ENCODE data around the gene SULT4A1. TPM values are rescaled to one million over a fixed set of nuclear protein-coding genes. Genes with fewer than 3 reads are reported as not detected.
A peak's percentile ranks its signal among the peaks of the same experiment; 100 is the strongest.

Gene SULT4A1
- total RNA-seq, 1 donor from 2014 or later = 5.9 TPM

DNA sequence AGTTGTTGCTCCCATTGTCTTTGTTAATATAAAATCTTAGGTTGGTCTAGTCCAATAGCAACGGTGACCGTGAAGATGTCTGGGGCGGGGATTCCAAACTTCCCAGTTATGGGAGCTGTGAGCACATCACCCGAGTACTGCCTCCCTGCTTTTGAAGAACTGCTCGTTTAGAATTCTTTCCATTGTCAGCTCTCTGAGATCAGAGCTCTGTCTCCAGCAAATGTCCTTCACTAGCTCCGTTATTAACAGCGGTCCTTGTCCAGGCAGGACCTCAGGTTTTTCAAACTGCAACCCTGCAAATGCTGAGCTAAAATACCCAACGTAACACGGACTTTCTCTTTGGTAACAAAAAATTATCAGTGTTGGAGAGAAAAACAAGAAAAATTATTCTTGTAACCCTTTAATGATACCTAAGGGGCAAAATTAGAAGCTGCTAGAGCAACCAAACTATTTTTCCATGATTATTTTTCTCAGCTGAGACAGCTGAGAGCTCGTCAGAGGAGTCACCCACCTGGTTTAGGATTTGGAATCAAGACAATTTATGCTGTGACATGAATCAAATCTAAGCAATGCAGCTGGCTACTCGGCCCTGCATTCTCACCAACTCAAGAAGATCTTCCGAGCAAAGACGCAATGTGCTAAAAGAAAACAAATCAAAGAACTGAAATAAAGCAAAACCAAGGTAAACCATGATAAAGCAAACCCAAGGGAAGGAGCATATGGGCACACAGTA is 35.1 kb downstream of the SULT4A1 start:
- H2AFZ ChIP-seq (ENCODE audit: low read depth, low read length) = peak overlapping the region; percentile 42
- peak overlapping the region; percentile 84 for H3K4me2 ChIP-seq (ENCODE audit: low read length)
- H3K9me3 ChIP-seq (ENCODE audit: insufficient read depth, low read depth, low read length) = no peaks in the 10 kb centered on the region
- no peak for TF ChIP-seq EZH2 (IDR thresholded peaks at IDR 0.05; ENCODE audit: insufficient read depth, low read length)
- TF ChIP-seq, protein P1, sequence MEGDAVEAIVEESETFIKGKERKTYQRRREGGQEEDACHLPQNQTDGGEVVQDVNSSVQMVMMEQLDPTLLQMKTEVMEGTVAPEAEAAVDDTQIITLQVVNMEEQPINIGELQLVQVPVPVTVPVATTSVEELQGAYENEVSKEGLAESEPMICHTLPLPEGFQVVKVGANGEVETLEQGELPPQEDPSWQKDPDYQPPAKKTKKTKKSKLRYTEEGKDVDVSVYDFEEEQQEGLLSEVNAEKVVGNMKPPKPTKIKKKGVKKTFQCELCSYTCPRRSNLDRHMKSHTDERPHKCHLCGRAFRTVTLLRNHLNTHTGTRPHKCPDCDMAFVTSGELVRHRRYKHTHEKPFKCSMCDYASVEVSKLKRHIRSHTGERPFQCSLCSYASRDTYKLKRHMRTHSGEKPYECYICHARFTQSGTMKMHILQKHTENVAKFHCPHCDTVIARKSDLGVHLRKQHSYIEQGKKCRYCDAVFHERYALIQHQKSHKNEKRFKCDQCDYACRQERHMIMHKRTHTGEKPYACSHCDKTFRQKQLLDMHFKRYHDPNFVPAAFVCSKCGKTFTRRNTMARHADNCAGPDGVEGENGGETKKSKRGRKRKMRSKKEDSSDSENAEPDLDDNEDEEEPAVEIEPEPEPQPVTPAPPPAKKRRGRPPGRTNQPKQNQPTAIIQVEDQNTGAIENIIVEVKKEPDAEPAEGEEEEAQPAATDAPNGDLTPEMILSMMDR (IDR thresholded peaks at IDR 0.05; ENCODE audit: insufficient read depth, low read depth, low read length) = no peak
- H3K4me3 ChIP-seq (ENCODE audit: insufficient read depth, low read depth, low read length) = peak overlapping the region; percentile 43
- Mint-ChIP-seq H3K27me3 (ENCODE audit: low read depth, unreplicated experiment) (peaks cover 1% of the 10 kb centered on the region), H3K27ac (ENCODE audit: unreplicated experiment) (peak overlapping the region; percentile 70), H3K36me3 (ENCODE audit: low read depth, unreplicated experiment) (peaks cover 4% of the 10 kb centered on the region), H3K4me3 (ENCODE audit: unreplicated experiment) (no peak overlapping the region), H3K9me3 (ENCODE audit: unreplicated experiment) (no peaks in the 10 kb centered on the region), H3K4me1 (ENCODE audit: low read depth, unreplicated experiment) (peaks cover 32% of the 10 kb centered on the region)
- DNase-seq (ENCODE audit: low read depth) (no peak), FAIRE-seq (no peak)
- no peaks in the 10 kb centered on the region for H4K20me1 ChIP-seq (ENCODE audit: insufficient read depth, low read length)
- no peaks in the 10 kb centered on the region for H3K27me3 ChIP-seq (ENCODE audit: insufficient read depth, low read length)
- H3K9ac ChIP-seq (ENCODE audit: low read length) = peak overlapping the region; percentile 63
- H3K36me3 ChIP-seq (ENCODE audit: insufficient read depth, low read length) = no peaks in the 10 kb centered on the region
- peak overlapping the region; percentile 62 for H3K27ac ChIP-seq (ENCODE audit: low read depth, low read length)
- H3K4me1 ChIP-seq (ENCODE audit: insufficient read depth, low read length) = peaks cover 17% of the 10 kb centered on the region
- no peaks in the 10 kb centered on the region for H3K79me2 ChIP-seq (ENCODE audit: insufficient read depth, low read length)

DNA sequence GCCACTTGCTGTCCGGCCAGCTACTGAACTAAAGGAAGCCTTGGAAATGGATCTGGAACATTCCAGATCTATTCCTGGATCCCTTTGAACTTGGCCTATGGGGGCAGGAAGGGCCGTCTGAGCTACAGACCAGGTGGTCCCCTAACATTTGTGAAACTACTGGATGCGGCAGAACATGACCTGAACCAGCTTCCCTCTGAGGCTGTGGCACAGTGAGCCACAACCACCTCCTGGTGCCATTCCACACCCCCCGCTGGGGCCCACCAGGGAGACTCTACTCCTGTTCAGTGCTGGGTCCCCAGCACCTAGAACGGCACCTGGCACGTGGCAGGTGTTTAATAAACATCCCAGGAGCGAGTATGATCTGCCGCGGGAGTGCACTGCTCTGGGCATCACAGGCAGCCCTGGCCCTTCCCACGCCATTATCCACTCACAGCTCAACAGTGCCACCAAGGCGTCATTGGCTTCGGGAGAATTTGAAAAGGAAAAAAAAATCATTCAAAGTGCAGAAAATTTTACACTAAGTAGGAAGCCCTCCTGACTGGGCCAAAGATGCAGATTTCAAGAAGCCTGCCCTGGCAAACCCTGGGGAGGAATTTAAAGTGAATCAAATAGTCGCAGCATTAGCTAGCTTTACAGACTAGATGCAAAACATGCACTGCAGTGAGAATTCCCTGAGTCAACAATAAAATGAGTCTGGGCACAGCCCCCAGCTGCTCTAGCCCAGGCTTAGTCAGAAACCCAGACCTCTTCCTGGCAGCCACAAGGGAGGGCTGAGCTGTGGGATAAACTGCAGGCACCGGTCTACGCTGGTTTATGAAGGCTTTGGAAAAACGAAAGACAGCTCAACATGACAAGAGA is 35.9 kb downstream of the SULT4A1 start:
- H3K27me3 ChIP-seq (ENCODE audit: insufficient read depth, low read length) = no peaks in the 10 kb centered on the region
- H3K79me2 ChIP-seq (ENCODE audit: insufficient read depth, low read length) = no peaks in the 10 kb centered on the region
- peak overlapping the region; percentile 63 for H3K9ac ChIP-seq (ENCODE audit: low read length)
- DNase-seq (ENCODE audit: low read depth) = peak; percentile 77
- Mint-ChIP-seq H3K27me3 (ENCODE audit: low read depth, unreplicated experiment) (peaks cover 1% of the 10 kb centered on the region), H3K4me3 (ENCODE audit: unreplicated experiment) (no peak overlapping the region), H3K27ac (ENCODE audit: unreplicated experiment) (peak overlapping the region; percentile 70), H3K9me3 (ENCODE audit: unreplicated experiment) (no peaks in the 10 kb centered on the region), H3K36me3 (ENCODE audit: low read depth, unreplicated experiment) (peaks cover 4% of the 10 kb centered on the region), H3K4me1 (ENCODE audit: low read depth, unreplicated experiment) (peaks cover 32% of the 10 kb centered on the region)
- peak overlapping the region; percentile 42 for H2AFZ ChIP-seq (ENCODE audit: low read depth, low read length)
- no peaks in the 10 kb centered on the region for H3K36me3 ChIP-seq (ENCODE audit: insufficient read depth, low read length)
- peak overlapping the region; percentile 43 for H3K4me3 ChIP-seq (ENCODE audit: insufficient read depth, low read depth, low read length)
- no peaks in the 10 kb centered on the region for H4K20me1 ChIP-seq (ENCODE audit: insufficient read depth, low read length)
- peak overlapping the region; percentile 62 for H3K27ac ChIP-seq (ENCODE audit: low read depth, low read length)
- no peaks in the 10 kb centered on the region for H3K9me3 ChIP-seq (ENCODE audit: insufficient read depth, low read depth, low read length)
- peak overlapping the region; percentile 84 for H3K4me2 ChIP-seq (ENCODE audit: low read length)
- peaks cover 17% of the 10 kb centered on the region for H3K4me1 ChIP-seq (ENCODE audit: insufficient read depth, low read length)
- peak; percentile 81 for FAIRE-seq
- TF ChIP-seq, protein P1 (IDR thresholded peaks at IDR 0.05; ENCODE audit: insufficient read depth, low read depth, low read length) = peak; percentile 38
- TF ChIP-seq EZH2 (IDR thresholded peaks at IDR 0.05; ENCODE audit: insufficient read depth, low read length) = no peak
